GM21526 (cell line): ENCODE measurements around the gene RABGGTA.
"Not testable (repeated sequence)": the region's sequence is repeated elsewhere in the genome, so short reads cannot be mapped to it uniquely, and the experiment has no call there.

ENCODE experiments used
- ATAC-seq: cut with Tn5 transposase; IDR thresholded peaks from one replicate; pipeline ENCODE4 v1.9.1; 2021; ENCODE audit warnings: moderate library complexity; ENCODE audit not compliant: unreplicated experiment, low FRiP score

Gene RABGGTA

DNA sequence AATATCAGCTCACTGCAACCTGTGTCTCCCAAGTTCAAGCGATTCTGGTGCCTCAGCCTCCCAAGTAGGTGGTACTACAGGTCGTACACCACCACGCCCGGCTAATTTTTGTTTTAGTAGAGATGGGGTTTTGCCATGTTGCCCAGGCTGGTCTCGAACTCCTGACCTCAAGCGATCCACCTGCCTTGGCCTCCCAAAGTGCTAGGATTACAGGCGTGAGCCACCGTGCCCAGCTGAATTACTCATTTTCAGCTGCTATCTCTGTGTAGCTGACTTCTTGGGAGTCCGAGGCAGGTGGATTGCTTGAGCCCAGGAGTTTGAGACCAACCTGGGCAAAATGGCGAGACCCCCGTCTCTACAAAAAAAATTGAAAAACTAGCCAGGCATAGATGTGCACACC is 26.0 kb downstream of the RABGGTA start:
- ATAC-seq, result not testable (repeated sequence)

DNA sequence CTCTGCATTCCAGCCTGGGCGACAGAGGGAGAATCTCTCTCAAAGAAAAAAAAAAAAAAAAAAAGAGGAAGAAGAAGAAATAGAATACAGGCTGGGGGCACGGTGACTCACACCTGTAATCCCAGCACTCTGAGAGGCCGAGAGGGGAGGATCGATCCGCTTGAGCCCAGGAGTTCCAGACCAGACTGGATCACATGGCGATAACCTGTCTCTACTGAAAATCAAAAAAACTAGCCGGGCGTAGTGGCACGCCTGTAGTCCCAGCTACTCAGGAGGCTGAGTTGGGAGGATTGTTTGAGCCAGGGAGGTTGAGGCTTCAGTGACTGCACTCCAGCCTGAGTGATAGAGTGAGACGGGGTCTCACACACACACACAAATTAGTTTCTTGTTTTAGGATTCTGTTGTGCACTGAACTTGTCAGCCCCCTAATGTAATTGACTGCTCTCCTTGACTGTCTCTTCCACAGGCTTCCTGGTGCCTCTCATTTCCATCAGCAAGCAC is 28.0 kb downstream of the RABGGTA start:
- no peak for ATAC-seq

DNA sequence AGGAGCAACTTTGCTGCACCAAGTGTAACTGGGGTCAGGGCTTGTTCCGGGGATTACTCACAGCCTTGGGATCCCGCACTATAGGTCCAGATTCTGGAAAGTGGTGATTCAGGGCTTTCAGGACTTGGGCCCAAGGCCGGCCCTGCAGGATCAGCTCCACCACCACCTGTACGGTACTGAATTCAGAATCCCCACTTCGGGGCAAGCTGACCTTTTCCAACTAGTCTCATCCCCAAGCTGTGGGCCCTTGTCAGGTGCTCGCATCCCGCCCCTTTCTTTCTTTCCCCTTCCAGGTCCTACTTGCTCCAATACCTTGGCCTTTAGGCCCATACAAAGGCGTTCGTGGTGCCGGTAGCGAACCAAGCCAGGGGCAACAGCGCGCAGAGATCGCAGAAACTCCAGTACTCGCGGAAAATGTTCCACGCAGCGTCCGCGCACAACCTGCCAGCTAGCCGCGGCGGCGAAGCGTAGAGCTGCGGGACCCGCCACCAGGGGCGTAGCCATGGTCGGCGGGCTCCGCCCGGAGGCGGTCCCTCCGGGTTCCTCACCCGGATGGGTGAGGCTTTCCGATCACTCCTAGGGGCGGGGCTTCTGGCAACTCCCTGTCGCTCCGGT is 29.5 kb downstream of the RABGGTA start:
- ATAC-seq, result peak; percentile 68

DNA sequence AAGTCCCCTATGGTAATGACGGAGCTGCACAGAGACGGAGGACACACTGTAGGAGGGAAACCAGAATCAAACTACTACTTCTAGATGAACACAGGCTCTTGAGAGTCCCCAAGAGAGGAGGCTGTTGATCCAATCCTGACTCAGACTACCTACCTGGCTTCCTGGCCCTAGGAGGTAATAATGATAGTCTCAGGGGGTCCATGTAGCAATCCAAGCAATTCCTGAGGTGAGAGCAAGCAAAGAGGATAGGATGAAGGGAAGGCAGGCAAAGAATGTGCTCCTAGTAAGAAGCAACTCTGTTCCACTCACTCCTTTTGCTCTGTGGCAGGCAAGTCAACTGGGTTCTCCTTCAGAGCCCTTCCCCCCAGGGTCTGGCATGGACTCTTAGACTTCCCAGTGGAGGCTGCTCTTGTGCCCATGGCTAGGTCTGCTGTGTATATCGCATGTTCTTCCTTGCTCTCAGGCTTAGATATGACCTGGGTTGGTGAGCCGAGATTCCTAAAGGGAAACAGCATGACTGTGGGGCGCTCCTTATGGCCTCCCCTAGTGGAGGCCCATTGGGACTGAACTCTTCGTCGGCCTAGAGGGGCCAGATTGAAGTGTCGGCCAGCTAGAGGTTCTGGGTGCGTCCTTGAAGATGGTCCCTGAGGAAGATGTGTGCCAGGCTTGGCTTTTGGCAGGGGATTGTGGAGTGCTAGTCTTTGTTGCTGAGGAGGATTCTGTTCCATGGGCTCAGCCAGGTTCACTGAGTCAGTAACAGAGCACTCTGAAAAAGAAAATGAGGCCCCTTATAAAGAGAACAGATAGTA is 31.1 kb downstream of the RABGGTA start:
- ATAC-seq, result no peak

DNA sequence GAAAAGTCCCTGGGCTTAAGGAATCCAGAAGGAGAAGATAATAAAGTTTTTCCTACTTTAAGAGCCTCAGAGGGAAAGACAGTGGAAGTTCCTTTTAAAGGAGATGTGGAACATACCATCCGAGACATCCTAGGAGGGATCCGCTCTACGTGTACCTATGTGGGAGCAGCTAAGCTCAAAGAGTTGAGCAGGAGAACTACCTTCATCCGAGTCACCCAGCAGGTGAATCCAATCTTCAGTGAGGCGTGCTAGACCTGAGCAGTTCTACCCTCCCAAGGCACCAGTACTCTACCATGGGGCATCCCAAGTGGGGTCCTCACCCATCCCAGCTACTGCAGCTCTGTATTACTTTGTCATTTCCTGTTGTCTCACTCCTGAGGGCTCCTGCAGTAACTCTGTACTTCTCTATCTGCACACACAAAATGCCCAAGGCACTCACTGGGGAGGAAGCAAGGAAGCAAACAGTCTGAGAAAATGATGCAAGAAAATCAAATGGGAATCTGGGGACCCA is 32.8 kb downstream of the RABGGTA start:
- no peak for ATAC-seq

DNA sequence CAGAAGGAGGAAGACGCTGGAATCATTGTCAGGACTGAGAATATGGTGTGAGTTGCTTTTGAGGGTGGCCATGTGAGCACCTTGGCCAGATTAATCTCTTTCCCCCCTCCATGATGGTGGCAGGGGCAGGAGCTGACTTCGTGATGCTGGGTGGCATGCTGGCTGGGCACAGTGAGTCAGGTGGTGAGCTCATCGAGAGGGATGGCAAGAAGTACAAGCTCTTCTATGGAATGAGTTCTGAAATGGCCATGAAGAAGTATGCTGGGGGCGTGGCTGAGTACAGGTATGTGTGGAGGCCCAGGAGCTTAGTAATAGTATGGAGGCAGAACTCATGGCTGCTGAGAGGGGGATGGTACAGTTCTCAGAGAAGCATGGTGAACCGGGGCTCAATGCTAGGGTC is 33.3 kb downstream of the RABGGTA start:
- no peak for ATAC-seq

DNA sequence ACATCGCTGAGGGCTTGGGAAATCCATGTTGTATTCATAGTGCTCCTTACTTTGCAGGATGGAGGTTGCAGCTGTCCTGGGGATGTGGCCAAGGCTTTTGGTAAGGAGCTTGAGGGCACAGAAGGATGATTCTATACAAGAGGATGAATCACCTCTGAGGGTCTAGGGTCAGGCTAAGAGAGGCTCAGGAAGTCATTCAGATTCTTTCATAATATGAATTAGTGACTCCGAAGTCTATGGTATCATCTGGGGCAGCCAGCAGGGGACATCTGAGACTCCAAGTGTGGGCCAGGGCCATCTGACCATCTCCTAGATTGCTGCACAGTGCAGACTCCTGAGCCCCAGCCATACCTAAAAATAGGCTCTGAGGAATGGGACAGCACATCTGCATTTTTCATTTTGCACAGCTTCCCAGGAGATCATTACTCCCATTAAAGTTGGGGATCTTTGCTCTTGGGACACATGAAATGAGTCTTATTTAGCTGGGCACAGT is 33.9 kb downstream of the RABGGTA start:
- ATAC-seq, result no peak

DNA sequence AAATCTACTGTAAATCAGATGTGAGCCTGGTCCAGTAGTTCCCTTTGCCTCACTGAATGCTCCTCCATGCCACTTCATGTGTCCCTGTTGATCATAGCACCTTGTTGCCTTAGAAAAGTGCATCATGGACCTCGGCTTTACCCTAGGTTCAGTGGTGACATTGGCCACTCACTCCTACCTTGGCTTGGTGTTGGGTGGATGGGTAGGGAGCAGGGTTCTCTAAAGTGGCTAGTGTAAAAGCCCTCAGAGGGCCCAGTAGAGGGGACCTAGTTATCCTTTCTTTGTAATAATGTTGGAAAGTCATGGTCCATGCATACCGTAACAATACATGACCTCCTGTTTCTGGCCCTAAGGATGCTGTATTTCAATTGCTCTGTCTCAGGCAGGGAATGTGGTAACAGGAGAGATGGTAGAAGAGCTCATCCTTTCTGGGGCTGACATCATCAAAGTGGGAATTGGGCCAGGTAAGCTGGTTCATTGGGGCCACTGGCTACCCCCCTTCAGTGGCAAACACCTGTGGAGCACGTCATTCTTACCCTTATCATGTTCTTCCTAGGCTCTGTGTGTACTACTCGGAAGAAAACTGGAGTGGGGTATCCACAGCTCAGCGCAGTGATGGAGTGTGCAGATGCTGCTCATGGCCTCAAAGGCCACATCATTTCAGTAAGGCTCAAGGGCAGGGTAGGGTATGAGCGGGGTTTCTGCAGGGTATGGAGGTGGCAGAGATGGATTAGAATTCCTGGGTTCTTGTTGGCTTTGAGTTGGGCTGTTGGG is 34.5 kb downstream of the RABGGTA start:
- ATAC-seq, result no peak

DNA sequence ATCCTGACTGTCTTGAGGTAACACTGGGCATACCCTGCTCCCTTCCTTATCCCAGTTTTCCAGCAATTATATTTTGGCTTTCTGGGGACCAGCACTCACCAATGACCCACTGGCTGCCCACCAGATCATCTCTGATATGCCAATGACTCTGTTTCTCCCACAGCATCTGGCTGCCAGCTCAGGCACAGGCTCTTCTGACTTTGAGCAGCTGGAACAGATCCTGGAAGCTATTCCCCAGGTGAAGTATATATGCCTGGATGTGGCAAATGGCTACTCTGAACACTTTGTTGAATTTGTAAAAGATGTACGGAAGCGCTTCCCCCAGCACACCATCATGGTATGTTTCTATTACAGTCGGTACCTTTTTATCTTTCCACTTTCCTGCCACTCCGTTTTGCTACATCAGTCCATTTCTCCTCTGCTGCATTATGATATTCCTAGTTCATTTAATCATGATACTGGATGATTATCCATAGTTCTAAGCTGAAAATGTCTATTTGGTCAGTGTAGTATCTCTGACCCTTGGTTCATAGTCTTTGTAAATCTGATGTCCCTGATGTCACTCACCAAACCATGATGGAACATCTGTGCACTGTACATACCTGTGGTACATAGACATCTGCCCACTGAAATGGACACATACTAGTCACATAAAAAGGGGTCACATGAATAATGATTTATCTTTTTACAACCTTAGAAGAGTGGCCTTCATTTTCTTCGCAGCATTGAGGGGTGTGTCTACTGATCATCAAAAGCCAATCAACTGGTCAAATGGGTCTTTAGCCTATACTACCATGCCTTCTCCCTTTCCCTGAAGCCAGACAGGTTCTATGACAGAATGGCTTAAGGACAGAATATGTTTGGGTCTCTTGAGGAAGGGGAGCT is 35.4 kb downstream of the RABGGTA start:
- no peak for ATAC-seq

DNA sequence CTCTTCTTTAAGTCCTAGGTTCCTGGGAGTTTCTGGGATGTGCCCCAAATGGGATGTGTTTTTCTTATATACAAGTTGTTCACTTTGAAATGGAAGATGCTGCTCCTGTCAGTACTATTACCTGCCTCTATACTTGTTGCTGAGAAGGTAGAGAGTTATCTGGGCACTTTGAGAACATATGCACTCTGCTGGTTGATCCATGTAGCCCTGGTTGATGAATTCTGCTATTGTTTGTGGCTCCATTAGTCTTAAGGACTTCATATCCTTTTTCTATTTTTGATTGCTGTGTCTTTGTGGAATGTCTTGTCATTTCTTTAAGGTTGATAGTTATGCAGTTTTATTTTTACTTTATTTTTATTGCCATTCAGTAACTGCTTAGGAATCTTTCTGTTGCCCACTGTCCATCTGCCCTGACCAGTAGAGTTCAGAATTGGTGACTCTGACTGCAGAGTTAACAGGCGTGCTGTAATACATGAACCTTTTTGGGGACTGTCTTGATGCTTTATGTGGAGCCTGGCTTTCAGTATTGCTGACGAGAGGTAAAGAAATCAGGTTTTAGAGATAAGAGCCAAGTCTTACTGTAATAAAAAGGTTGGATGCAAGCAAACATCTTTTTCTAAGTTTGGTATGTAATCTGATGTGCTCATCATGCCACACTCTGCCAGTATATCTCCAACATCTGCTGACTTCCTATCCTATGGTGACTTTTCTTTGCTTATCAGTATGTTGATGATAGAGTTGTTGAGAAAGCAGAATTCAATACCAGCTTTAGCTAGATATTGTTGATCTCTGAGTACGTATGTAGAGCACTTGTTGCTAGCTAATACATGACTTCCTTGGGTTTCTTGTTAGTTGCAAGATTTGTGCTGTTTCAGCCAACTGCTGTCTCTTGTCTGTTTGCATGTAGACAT is 37.0 kb downstream of the RABGGTA start:
- ATAC-seq, result no peak

DNA sequence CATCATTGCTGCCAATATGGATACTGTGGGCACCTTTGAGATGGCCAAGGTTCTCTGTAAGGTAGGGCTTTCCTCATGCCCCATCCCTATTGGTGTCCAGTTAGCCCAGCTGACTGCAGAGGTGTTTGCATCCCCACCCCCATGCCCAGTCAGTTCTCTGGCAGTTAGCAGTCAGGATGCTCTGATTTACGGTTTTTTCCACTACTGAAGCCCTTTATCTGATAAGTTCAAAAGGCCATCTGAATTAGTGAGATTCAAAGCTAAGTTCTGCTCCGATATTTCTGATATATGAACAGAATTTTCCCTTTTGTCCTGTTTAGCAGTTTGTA is 37.9 kb downstream of the RABGGTA start:
- no peak for ATAC-seq

DNA sequence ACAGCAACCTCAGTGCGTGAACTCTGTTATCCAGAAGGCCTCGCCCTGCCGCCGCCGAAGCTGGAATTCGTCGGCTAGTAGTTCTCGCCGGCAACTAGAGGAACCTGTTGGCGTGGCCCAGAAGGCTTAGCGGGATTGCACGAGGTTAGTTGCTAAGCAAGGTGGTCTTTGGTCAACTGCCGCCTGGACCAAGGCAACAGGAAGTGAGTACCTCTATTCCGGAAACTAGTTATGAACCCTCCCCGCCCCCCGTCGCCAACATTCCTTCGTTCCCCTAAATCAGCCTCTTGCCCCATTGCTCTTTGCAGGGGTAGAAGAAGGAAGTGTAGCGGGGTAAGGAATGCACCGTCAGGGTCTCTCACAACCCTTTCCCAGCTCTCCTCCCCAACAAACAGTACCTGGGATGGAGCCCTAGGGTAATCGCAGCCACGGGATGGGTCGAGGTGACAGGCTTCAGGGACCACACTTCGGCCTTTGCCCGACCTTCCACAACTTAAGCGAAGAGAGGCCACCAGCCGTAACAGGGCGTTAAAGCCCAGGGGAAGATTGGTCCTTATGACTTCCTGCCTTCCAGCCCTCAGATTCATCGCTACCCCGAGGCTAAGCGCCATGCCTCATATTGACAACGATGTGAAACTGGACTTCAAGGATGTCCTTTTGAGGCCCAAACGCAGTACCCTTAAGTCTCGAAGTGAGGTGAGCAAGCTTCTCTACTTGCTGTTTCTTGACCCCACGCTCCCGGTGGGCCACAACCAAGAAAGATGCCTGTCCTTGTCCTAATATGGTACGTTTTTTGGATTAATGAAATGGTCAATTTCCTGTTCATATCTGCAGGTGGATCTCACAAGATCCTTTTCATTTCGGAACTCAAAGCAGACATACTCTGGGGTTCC is 38.5 kb downstream of the RABGGTA start, which contains the start of gene GMPR2:
TSS of gene GMPR2 (plus strand) at position 285 of the 893 bp plus-strand sequence. CDS start at position 610, 325 bp downstream.
- peak; percentile 45 for ATAC-seq

DNA sequence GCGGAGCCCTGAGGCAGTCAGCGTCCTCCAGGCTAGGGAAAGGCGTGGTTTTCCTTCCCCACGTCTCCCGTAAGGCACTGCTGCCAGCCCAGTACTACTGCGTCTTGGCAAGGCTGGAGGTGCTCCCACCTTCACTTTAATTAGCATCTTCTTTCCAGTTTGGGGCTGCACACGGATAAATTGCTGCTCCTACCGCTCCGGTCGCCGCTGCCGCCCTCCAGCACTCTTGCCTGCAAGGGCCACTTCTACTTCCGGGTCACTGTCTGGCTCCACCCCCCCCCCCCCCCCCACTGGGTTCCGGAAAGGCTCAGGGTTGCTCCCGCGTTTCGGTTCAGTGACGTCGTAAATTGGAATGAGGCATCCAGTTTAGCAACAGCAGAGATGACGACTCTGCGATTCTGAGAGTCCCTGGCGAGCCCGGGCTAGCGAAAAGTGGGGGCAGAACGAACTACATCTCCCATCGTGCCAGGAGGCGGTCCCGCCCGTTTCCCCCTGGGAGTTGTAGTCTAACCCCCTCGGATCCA is 39.2 kb downstream of the RABGGTA start, which contains the start of gene NEDD8:
TSS of gene NEDD8 (minus strand) at position 247 of the 524 bp plus-strand sequence. CDS start at position 147, 100 bp downstream.
- ATAC-seq, result peak; percentile 56

DNA sequence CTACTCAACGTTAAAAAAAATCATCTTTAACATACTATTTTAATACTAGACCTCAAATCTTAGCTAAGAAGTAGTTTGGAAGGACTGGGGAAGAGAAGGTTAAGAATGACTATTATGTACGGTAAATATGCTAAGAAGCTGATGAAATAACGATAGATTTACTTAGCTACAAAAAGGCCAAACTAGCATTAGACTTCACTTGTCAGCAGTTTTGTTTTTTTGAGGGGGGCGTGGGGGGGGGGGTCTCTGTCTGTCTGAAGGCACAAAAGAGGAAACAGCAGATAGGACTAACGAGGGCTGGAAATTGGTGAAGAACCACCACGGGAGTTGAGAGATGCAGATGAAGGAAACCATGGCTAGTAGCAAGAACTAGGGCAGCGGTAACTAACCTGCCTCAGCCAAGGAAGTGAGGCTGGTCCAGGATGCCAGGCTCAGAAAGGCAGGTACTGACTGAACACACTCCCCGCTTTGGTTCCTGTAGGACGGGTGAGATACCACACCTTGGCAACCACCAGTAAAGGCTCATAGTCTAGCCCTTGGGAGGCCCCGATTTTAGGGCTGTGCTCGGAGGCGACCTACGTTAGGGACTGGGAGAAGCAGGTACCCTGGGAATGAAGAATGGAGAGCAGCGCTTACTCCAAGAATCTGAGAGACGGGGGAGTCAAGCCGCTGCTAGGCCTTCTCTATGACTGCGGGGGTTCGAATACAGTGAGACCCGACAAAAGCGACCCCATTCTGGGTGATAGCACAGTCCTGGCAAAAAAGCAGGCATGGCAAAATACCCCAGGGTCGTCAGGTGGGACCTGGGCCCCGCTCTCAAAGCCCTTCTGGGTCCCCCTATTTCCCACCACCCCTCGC is 39.9 kb downstream of the RABGGTA start:
- ATAC-seq, result peak; percentile 7

DNA sequence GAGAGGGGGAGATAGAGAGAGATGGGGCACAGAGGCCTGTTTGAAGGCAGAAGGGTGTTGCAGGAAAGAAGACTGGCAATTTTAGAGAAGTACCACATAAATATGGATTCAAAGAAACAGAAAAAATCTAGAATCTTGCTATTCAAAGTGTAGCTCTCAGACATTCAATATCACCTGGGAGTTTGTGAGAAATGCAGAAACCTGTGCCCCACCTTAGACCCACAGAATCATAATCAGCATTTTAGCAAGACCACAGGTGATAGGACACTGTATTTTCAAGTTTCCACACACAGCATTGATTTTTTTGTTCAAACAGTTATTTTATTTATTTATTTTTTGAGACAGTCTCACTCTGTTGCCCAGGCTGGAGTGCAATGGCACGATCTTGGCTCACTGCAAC is 42.5 kb downstream of the RABGGTA start:
- ATAC-seq, result no peak

DNA sequence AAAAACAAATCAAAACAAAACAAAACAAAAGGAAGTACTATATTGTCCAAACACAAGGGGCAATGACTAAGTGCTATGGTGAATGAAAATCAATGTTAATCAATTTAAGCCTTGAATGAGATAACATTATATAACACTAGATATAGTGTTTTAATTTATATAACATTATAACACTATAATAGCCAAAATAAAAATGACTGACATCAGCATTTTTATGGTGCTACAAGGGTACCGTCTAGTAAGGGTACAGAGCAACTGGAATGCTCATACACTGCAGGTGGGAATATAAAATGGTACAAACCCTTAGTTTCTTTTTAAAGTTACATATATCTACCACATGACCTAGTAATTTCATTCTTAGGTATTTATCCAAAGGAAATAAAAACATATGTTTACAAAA is 44.9 kb downstream of the RABGGTA start:
- ATAC-seq, result no peak
